Heart left ventricle (tissue), 13 donors: ENCODE measurements around the gene DCAF15.

Experiments used
- POLR2A ChIP-seq, 2 donors: fragments of 450-650 bp; IDR thresholded peaks; one replicate each; pipeline ENCODE4 v1.6.1; 2017; ENCODE audit warnings: antibody characterized with exemption in 2 of 2, mild to moderate bottlenecking in 2 of 2, moderate library complexity in 2 of 2
- TF ChIP-seq, protein P1 (sequence below), 12 donors: fragments of 200-600 bp; sonication (generic) in 4 of 12; IDR thresholded peaks; one replicate each; pipeline versions ENCODE4 v1.5.0 to v1.8.0; 2018 to 2022; ENCODE audit warnings: antibody characterized with exemption in 12 of 12, mild to moderate bottlenecking in 5 of 12
- donor health status: ischemic (EF 13 %, LVEDD 7.1; RV severe dilation, severe dysfunction).
- donor health status: DM: no; HTN: yes; CAD: no.
- donor health status: DM: no; HTN: no; CAD: no.
- donor health status: ischemic (EF 25% LVEDD 6.9; RV normal size, moderate dysfunction).
- donor health status: ischemic (EF 25% LVEDD 5.7; RV mildly dilated, moderate dysfunction).
- donor health status: ischemic (EF 35%, LVEDD 5.7; RV mildly dilated, moderate dysfunction).
- donor health status: nonischemic (EF 11% LVEDD 7.7; RV severe dilation, severe dysfunction).
- donor health status: DM: yes; HTN: yes; CAD: no.
- donor health status: PGD.
- donor health status: ischemic (EF 29% LVEDD 5.4; RV normal size, mild dysfunction).
- donor health status: nonischemic (EF 23%, LVEDD 6.1; RV moderate dilation, normal function).

DNA sequence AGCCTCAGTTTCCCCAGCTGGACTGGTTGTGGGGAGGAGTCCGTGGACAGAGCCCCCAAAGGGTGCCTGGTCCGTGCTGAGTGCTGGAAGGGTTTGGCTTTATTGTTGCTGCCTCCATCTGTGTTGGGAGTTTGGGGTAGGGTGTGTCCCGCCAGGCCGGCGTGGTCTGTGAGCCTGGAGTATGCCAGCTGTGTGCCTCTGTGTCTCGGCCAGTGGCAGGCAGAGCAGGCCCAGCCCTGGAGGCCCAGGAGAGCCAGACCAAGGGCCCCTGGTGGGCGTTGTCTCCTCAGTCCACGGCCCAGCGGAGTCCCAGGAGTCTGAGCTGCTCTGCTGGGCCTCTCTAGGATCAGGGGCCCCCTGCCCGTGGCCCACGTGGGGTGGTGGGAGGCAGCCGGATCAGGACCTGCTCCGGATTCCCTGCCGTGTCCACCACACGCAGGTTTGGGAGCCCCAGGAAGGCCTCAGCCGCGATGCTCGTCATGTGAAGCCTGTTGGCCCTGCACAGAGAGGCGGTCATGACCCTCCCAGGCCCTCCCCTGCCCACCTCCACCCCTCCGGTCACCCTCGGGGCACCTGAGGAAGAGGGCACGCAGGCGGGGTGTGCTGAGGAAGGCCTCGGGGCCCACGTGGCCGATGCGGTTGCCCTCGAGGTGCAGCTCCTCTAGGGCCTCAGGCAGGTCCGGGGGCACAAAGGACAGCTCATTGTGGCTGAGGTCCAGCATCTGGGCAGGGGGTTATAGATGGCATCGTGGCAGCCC, 20.7 kb upstream of the DCAF15 start:
- TF ChIP-seq, protein P1, sequence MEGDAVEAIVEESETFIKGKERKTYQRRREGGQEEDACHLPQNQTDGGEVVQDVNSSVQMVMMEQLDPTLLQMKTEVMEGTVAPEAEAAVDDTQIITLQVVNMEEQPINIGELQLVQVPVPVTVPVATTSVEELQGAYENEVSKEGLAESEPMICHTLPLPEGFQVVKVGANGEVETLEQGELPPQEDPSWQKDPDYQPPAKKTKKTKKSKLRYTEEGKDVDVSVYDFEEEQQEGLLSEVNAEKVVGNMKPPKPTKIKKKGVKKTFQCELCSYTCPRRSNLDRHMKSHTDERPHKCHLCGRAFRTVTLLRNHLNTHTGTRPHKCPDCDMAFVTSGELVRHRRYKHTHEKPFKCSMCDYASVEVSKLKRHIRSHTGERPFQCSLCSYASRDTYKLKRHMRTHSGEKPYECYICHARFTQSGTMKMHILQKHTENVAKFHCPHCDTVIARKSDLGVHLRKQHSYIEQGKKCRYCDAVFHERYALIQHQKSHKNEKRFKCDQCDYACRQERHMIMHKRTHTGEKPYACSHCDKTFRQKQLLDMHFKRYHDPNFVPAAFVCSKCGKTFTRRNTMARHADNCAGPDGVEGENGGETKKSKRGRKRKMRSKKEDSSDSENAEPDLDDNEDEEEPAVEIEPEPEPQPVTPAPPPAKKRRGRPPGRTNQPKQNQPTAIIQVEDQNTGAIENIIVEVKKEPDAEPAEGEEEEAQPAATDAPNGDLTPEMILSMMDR (IDR thresholded peaks at IDR 0.05) = no peak
- no peak for TF ChIP-seq POLR2A (IDR thresholded peaks at IDR 0.05)
